ENCODE results near the gene NME2.

Gene NME2

GRCh38 chr17:51214920-51215319, 48.7 kb downstream of the NME2 start:
- no peak for DNase-seq

- no peak for DNase-seq
Observed at GRCh38 chr17:51217946-51218345, 51.7 kb downstream of the NME2 start.

- no peak for DNase-seq
Observed at GRCh38 chr17:51221322-51221721, 55.1 kb downstream of the NME2 start.

Measured in NCI-H2107 (cell line).